Activated gamma-delta T cell treated with Interleukin-2 at 50 U/mL for 16 hours (primary cell): ENCODE measurements around the gene DLX3.

Experiments
- DNase-seq: peaks from one replicate; pipeline ENCODE4 v3.0.0-alpha.2; 2020

Gene DLX3

GRCh38 chr17:49971848-49972485 lies 23.1 kb downstream of the DLX3 start:
- DNase-seq = no peak

DNA sequence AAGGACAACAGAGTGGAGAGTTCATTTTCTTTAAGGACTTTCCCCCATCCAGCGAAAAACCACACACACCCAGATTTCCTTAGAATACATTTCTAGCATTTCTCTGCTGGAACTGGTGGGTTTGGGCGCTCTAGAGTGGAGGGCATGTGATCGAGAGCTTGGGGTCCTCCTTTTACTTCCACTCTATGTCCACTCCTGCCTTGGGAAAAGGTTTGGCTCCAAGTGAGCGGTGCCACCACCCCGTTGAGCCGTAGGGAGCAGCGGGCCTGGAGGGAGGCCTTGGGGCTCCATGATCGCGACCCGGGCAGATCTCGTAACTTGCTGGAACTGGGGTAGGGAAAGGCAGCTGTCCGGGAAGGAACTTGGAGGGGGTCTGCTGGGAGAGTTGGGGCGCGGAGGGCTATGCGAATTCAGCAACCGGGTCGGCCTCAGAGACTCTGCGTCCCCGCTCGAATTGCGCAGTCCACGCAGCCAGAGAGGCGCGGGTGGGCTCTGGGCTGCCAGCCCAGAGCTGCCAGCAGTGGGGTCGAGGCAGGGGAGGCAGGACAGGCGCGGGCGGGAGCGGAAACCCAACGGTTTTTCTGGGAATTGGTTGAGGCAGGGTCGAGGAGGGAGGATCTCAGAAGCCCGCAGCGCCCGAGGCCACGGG lies 23.7 kb downstream of the DLX3 start:
- no peak for DNase-seq

- no peak for DNase-seq
These were observed 24.5 kb downstream of the DLX3 start for GRCh38 chr17:49970498-49970897.

- DNase-seq = no peak
These were observed 25.1 kb downstream of the DLX3 start for GRCh38 chr17:49969795-49970389.

- no peak for DNase-seq
These were observed 25.8 kb downstream of the DLX3 start, which contains the start of gene DLX4 for GRCh38 chr17:49969134-49969759. TSS of gene DLX4 (plus strand) at chr17:49969190. CDS start at chr17:49969469, 279 bp downstream.

DNA sequence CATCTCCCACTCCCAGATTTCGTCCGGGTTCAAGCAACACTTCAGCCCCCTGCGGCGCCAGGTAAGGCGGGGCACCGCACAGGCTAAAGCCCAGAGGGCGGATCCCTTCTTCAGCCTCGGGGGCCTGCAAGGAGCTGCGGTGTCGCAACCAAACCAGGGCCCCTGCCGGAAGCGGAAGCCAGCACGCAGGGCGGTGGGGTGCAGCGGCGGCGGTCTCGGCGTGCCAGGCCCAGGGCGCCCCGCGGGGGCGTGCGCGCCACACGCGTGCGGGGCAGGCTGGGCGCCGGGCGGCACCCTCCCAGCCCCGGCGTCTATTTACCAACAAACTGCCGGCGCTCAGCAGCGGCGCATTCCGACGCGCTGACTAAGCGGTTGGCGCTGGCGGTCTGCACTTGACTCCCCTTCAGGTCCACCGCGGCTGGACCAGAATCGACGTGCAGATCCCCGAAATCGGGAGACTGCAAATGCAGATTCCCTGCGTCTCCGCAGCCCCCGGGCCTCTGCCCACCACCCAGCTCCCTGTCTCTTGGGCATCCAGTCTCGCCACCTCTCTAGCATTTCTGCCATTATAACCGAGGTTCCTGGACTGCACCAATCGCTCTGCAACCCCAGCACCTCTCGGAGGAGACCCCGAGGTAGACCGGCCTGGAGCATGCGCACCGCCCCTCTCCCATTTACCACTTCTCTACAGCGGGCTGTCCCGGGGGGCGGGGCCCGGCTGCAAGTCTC lies 26.5 kb downstream of the DLX3 start:
- peak; percentile 59 for DNase-seq

GRCh38 chr17:49967621-49968404 lies 27.2 kb downstream of the DLX3 start:
- DNase-seq = no peak

DNA sequence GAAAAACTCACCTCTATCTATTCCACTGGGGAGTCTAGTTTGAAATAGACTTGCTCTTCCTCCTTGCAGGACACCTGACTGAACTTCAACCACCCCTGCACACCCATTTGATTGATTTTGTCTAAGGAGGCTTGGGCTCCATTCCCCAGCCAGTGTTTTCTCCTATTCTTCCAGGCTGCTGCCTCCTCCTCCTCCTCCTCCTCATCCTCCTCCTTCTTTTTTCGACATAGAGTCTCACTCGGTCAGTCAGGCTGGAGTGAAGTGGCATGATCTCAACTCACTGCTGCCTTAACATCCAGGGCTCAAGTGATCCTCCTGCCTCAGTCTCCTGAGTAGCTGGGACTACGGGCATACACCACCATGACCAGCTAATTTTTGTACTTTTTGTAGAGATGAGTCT lies 27.8 kb downstream of the DLX3 start:
- no peak for DNase-seq

DNA sequence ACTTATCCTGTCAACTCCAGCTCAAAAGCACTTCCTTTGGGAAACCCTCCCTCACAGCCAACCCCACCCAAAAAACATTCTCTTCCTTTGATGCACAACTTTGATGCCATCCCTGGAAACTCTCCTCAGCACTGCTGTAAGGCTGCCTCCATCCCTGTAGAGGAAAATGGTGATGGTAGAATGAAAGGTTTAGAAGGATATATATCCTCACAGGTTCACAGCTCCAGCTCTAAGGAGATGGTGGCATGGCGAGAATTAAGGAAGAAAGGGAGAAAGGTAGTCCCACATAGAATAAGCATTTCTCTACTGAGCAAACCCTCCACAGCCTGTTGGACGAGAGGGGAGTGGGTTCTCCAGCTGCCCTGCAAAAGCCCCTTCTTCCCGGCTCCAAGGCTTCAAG lies 28.3 kb downstream of the DLX3 start:
- no peak for DNase-seq

DNA sequence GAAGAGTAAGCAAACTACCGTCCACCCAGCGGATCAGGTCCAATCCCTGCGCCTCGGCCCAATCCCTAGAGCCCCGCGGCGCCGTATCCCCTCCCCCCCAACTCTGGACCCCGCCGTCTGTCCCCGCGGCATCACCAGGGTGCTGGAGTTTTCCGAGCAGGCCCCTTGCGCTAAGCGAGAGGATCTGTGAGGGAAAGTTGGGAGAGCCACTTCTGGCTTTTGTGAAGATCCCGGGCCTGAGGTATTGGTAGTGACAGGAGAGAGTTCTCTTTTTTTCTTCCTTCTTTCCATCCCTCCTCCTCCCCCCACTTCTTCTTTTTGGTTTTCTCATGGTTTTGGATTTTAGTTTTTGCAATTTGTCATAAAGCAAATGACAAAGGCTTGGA lies 29.5 kb downstream of the DLX3 start:
- no peak for DNase-seq

DNA sequence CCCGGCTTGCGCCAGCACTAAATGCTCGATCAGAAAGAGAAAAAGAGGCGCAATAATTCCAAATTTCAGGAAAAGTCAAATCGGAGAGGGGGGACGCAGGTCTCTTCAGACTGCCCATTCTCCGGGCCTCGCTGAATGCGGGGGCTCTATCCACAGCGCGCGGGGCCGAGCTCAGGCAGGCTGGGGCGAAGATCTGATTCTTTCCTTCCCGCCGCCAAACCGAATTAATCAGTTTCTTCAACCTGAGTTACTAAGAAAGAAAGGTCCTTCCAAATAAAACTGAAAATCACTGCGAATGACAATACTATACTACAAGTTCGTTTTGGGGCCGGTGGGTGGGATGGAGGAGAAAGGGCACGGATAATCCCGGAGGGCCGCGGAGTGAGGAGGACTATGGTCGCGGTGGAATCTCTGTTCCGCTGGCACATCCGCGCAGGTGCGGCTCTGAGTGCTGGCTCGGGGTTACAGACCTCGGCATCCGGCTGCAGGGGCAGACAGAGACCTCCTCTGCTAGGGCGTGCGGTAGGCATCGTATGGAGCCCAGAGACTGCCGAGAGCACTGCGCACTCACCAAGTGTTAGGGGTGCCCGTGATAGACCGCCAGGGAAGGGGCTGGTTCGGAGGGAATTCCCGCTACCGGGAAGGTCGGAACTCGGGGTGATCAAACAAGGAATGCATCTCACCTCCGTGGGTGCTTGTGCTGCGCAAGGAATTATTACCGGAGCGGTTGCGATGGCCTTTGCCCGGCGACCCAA lies 30.1 kb downstream of the DLX3 start:
- DNase-seq = peak; percentile 35

DNA sequence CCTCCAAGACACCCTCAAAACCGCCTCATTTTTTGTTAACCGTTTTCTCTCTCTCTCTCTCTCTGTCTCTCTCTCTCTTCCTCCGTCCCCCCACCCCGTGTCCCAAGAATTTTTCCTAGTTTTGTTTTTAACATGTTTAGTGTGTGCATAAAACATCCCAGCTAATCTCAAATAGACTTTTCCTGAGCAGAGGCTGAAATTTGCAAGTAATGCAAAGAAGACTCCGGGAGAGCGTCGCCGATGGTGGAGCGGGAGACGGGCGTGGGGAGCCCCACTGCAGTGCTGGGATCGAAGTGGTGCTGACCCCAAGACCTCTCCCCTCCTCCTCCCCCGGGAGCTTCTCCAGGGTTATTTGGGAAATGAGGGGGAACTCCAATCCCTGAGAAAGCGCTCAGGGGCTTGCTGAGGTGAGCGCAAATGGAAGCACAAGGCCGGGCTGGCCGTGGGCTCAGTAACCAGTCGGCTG lies 30.7 kb downstream of the DLX3 start:
- no peak for DNase-seq

- DNase-seq = no peak
These were observed 31.3 kb downstream of the DLX3 start for GRCh38 chr17:49963626-49964302.

DNA sequence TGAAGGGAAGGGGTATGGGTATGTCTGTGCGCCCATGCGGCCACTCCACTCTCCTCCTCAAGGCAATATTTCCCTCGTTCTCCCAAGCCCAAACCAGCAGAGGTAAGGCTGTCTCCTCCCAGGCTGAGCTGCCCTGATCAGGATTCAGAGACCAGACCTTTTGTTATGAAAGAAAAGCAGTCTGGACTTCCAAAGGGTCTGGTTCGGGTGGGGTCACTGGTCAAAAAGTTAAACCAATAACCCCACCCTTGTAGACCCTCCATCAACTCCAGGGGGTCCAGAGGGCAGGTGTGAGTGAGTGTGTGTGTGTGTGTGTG lies 31.8 kb downstream of the DLX3 start:
- no peak for DNase-seq

GRCh38 chr17:49962599-49963308 lies 32.3 kb downstream of the DLX3 start:
- no peak for DNase-seq

GRCh38 chr17:49959183-49959935 lies 35.7 kb downstream of the DLX3 start:
- DNase-seq = no peak

DNA sequence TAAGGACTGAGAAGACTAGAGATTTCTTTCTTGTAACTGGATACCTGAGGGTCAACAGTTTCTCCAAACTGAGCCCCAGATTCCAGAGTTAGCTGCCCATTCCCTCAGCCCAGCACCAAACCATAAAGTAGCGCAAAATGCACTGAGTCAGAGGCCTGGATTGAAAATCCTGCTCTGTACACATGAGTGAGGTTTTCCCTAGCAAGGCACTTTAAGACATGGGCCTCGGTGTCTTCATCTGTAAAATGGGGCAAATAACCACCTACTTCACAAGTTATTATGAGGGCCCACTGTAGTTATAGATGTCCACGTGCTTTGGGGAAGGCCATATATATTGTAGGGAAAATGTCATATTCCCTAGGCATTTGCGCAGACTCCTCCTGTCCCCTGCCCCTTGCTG lies 36.3 kb downstream of the DLX3 start:
- DNase-seq = no peak

DNA sequence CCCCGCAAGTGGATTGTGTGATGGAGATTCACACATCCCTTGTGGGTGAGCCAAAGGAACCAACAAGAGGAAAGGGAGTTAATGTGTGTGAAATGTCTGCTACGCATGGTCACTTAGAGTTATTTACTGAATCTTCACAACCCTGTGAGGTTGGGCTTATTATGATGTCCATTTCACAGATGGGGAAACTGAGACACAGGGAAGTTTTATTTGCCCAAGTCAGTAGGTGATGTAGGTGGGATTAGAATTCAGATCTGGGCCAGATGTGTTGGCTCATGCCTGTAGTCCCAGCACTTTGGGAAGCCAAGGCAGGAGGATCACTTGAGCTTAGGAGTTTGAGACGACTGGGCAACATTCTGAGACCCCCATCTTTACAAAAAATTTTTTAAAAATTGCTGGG lies 37.7 kb downstream of the DLX3 start:
- DNase-seq = no peak

DNA sequence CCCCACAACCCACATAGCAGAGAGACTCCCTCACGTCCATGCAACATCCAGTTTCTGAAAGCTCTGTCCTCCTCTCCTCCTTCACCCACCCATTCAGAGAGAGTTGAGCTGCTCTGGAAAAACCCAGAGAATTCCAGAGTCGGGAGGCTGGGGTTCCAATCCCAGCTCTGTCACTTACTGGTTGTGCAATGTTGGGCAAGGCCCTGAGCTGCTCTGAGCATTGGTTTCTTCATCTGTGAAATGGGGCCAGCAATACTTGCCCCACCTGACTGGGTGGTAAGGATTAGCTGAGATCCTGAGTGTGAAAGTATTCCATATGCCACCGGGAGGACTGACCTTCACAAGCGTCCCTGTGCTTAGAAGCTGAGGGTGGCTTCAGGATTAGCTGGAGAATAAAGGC lies 38.2 kb downstream of the DLX3 start:
- no peak for DNase-seq

DNA sequence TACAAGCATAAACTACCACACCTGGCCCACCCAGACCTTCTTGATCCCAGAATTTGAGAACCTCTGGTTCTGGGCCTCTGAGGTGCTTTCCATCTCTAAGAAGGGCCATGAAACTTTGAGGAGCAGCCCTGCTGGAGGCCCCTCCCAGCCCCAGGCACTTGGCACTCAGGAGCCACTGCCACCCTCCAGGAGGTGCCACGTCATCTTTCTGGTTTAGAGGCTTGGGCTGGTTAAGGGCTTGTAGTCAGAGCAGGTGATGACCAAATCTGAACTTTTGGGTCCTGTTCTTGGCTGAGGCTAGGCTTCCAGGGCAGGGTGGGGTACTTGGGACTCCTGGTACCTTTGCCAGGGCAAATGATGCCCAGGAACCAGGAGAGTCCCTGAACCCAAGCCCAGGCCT lies 39.9 kb downstream of the DLX3 start:
- DNase-seq = no peak
